ENCODE results near the gene PADI3.

DNA sequence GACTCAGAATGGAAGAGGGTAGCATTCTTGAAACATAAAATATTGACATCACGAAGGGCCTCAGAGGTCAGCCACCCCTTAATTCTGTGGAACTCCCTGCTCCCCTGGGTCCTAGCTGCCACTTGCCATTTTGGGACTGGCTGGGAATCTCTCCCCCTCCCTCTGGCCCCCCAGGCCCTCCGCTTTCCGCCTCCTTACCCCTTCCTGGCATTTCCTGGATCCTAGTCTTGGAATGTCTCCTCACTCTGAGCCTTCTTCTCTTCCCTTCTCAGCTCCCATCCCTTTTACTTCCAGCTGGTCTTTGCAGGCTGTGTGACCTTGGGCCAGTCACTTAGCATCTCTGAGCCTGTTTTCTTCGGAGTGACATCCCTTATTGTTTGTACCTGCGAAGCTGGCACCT is 39.5 kb upstream of the PADI3 start:
- TF ChIP-seq POLR2A (IDR thresholded peaks at IDR 0.05) = no peak
- TF ChIP-seq, protein P1, sequence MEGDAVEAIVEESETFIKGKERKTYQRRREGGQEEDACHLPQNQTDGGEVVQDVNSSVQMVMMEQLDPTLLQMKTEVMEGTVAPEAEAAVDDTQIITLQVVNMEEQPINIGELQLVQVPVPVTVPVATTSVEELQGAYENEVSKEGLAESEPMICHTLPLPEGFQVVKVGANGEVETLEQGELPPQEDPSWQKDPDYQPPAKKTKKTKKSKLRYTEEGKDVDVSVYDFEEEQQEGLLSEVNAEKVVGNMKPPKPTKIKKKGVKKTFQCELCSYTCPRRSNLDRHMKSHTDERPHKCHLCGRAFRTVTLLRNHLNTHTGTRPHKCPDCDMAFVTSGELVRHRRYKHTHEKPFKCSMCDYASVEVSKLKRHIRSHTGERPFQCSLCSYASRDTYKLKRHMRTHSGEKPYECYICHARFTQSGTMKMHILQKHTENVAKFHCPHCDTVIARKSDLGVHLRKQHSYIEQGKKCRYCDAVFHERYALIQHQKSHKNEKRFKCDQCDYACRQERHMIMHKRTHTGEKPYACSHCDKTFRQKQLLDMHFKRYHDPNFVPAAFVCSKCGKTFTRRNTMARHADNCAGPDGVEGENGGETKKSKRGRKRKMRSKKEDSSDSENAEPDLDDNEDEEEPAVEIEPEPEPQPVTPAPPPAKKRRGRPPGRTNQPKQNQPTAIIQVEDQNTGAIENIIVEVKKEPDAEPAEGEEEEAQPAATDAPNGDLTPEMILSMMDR (IDR thresholded peaks at IDR 0.05) = no peak
